HS-27A (cell line): Measurements from ENCODE around the gene ITPR2.

ENCODE experiments used
- DNase-seq: peaks from one replicate; pipeline ENCODE4 v3.0.0-alpha.2; 2012; ENCODE audit warnings: low read depth, missing footprints

Gene ITPR2

DNA sequence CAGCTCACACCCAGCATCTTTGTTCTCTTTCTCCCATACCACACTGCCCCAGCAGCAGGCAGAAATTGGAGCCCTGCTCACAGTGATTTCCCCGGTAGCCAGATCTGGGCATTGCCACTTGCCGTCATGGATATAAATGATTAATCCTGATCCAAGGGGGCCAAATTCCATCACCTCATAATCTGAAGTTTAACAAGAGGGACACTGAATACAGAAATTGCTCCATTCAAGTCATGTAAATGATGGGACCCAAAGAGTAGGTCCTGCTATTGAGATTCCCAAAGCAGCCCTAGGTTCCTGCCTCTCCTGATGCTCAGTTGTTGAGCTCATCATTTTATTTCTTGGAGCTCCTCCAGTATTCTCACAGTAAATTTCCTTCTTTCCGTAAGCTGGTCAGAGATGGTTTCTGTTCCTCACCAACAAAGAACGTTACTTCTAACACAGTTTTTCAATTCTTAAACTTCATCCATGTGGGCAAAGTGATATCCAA, 11.7 kb downstream of the ITPR2 start:
- DNase-seq, result no peak

DNA sequence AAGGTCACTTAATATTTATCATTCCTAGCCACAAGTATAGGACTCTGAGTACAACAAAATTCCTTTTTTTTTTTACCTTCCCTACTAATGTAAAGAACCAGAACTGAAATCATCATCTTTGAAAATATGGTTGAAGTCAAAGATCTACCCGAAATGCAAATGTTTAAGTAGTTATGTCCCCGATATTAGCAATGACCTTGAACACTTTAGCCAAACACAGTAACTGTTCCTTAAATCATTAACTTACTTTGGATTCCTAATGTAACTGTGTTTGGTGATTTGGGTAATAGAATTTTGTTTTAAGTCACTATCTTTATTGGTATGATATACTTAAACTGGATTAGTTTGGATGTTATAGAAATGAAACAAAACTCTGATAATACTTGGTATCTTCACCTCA, 14.4 kb downstream of the ITPR2 start:
- no peak for DNase-seq

DNA sequence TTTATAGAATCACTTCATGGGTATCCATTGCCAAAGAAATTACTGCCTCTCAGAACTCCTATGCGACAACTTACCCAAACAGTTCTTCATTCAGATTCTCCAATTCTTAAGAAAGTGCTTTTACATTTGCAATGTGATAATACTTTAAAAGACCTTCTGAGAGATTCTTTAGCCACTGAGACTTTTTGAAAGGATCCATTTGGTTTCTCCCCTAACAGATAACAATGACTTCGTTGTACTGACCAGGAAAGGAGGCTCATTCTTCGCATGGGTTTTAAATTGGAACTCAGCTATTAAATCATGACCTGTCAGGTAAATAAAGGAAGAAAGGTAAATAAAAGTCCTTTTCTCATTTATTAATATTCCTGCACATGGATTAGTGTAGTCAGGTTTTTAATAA, 14.8 kb downstream of the ITPR2 start:
- DNase-seq, result no peak

DNA sequence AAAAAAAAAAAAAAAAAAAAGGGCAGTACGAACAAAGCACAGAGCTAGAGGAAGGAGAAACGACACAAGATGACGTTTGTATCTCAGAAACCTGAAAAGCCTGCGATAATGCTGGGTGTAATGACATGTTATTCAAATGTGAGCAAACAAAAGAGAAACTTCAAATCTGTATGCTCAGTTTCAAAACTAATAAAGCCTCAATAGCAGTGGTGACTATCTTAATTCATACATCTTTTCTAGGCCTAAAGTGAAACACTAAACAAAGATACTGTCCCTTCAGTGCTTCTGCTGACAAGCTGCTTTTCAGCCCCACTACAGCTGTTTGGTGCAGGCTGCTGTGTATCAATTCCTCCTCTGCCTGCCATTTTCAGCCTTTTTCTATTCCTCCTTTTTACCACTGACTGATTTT, 15.8 kb downstream of the ITPR2 start:
- no peak for DNase-seq

DNA sequence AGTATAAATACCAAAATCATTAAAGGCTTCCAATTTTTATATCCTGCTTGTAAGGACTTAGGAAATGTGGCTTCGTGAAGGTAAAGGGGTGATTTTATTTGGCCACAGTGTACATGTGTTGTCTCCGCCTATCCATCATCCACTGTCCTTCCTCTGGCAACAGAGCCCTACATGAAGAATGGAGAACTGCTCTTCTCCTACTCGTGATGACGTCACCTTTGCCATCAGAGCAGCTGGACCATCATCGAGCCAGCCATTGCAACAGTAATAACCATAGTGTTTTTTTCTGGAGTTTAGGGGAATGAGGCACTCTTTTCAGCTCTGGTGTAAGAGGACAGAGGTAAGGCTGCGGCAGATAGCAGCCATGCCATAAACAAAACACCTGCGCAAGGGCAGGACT, 19.2 kb downstream of the ITPR2 start:
- DNase-seq, result no peak

DNA sequence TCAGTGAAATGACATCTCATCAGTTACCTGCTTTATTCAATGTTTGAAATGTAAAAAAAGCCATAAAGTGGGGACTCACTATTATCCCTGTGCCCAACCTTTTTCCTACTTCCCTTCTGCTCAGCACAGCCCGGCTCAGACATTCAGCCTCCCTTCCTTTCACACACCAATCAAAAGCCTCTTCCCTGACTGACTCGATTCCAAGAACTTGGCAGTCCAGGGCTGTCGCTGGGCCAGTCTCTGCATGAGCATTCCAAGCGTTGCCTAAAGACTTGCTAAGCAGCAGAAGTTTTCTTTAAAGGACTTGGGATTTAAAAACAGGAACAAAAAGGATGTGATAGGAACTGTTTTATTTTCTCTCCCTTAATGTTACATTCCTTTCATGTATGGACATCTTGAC, 22.7 kb downstream of the ITPR2 start:
- DNase-seq, result no peak

DNA sequence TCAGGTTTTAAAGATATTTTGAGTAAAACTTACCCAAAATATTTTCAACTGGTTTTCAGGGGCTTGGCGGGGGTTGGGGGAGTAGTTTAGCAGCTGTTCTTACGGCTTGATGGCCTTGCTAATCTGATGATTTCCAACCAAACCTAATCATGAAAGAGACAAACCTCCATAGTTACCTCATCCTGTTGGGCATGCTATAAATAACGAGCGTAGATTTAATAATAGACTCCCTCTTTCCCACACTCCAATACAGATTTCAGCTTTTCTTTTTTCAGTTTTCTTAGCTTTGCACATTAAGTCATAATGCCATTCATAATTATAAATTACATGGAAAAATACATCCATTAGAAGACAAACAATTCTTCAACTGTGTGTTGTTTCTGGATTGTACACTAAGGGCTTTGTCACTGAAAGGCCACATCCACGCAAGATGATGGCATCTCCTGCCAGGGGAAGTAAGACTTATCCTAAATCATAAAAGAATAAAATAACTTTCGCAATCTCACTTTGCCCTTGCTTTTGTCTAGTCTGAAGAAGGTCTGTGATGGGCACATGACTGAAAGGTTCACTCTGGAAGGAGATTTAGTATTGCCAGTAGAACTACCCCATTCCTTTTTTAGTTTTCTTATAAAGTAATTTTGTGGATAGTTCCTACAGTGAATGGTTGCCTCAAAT, 23.2 kb downstream of the ITPR2 start:
- DNase-seq, result no peak

- DNase-seq, result no peak
Measured at GRCh38 chr12:26808766-26809476, 24.1 kb downstream of the ITPR2 start.

- no peak for DNase-seq
Measured at GRCh38 chr12:26807292-26807691, 25.7 kb downstream of the ITPR2 start.

GRCh38 chr12:26806556-26806955, 26.4 kb downstream of the ITPR2 start:
- DNase-seq, result no peak

GRCh38 chr12:26805401-26805971, 27.5 kb downstream of the ITPR2 start:
- DNase-seq, result no peak

- DNase-seq, result no peak
Measured at GRCh38 chr12:26803552-26803951, 29.4 kb downstream of the ITPR2 start.

GRCh38 chr12:26801486-26801885, 31.5 kb downstream of the ITPR2 start:
- DNase-seq, result no peak

- no peak for DNase-seq
Measured at GRCh38 chr12:26800858-26801257, 32.1 kb downstream of the ITPR2 start.

GRCh38 chr12:26800347-26800746, 32.6 kb downstream of the ITPR2 start:
- DNase-seq, result no peak

GRCh38 chr12:26799741-26800140, 33.3 kb downstream of the ITPR2 start:
- no peak for DNase-seq

GRCh38 chr12:26798640-26799039, 34.4 kb downstream of the ITPR2 start:
- DNase-seq, result no peak

DNA sequence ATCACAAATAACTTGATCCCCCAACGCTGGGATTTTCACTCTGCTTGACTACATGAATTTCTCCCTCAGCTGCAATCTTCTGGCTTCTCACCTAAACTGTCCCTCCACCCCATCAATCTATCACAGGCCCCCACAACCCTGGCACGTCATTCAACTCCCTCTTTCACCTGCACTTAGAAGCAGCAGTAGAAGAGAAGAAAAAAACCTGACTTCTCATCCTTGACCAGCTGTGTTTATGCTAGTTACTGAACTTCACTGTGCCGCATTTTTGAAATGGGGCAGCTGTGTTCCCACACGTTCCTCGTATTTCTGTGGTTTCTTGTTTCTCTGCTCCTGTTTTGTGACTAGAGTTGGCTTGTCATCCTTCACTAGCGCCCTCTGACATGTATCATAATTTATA, 35.0 kb downstream of the ITPR2 start:
- no peak for DNase-seq

GRCh38 chr12:26795910-26796309, 37.1 kb downstream of the ITPR2 start:
- DNase-seq, result no peak

DNA sequence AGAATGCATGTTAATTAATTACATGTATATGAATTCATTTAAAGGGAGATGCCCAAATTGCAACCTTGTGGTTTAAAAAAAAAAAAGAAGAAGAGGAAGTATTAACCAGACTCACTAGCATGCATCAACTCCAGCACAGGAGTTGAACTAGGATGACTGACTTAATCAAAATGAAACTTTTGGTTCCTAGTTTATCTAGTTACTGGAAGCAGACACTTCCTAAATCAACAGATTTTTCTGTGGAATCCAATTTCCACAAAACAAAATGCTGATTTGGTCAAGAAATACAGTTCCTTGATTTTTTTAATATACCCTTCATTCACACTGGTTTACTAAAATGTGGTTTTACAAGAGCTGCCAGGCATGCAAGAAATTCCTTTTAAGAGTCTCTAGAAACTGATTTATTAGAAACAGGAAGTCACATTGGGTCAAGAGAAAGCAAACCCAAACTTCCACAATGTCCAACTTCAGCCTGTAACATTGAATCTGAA, 41.6 kb downstream of the ITPR2 start:
- no peak for DNase-seq

- no peak for DNase-seq
Measured at GRCh38 chr12:26790645-26790994, 42.4 kb downstream of the ITPR2 start.

DNA sequence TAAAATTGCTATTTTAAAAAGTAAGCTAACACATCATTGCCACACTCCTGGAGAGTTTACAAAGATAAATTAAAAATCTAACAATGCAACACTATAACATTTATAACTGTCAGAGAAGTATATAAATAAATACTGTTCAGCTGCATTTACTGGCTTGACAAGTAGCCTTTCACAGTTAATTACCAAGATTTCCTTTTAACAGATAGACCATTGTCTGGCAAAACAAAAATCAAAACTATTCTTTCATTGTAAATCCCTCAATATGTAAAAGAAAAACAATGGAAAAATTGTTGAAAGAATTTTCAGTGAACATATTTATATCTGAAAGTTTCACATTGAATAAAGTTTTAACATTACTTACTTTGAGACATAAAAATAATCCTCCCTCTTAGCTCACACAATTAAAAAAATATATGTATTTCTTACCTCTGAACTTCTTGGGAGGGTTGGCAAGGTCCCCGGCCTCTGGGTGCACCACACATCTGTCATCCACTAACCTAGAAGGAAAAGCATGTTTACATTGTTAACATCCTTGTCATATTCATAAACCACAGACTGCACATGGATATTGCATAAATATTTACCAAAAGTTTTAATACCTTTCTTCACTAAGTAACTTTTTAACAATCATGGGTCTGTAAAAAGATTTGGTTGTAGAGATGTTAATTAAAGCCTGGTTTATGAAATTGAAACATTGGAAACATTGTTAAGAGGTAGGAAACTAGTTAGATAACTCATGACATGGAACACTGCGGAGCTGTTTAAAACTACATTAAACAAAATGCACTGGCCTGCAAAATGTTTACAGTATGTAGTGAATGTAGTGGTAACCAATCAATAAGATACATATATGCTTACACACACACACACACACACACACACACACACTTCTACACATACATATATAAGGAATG, 43.0 kb downstream of the ITPR2 start:
- no peak for DNase-seq
